CD4-positive, alpha-beta T cell treated with Interleukin-17A for 4 hours (primary cell): ENCODE measurements around the gene DDX53.

ENCODE experiments used
- DNase-seq: peaks from one replicate; pipeline ENCODE4 v3.0.0-alpha.2; 2020; ENCODE audit warnings: mixed read lengths

The DDX53 gene

GRCh38 chrX:22999696-23000223 lies at the start of gene DDX53:
Gene DDX53 (plus strand): TSS chrX:22999960. CDS start chrX:23000058, 98 bp downstream.
- no peak for DNase-seq

GRCh38 chrX:22950269-22951266 lies 49.2 kb upstream of the DDX53 start:
- no peak for DNase-seq

GRCh38 chrX:22952010-22952409 lies 47.8 kb upstream of the DDX53 start:
- no peak for DNase-seq

DNA sequence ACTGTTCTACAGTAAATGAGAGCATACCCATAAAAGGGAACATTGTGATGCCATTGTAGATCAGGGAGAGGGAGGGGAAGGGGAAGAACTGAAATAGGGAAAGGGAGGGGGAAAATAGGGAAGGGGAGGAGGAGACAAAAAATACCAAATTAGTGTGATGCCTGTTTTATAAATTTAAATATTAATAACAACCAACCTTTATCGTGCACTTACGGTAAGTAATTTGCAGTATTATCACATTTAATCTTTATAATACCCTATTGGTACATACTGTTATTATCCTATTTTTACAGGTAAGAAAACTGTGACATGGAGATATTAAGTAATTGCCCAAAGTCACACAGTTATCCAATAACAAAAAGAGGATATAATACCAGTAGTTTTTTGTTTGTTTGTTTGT lies 41.5 kb upstream of the DDX53 start:
- no peak for DNase-seq

- no peak for DNase-seq
Measured at GRCh38 chrX:22959204-22959920, 40.4 kb upstream of the DDX53 start.

- DNase-seq: no peak
Measured at GRCh38 chrX:22963196-22963595, 36.6 kb upstream of the DDX53 start.

DNA sequence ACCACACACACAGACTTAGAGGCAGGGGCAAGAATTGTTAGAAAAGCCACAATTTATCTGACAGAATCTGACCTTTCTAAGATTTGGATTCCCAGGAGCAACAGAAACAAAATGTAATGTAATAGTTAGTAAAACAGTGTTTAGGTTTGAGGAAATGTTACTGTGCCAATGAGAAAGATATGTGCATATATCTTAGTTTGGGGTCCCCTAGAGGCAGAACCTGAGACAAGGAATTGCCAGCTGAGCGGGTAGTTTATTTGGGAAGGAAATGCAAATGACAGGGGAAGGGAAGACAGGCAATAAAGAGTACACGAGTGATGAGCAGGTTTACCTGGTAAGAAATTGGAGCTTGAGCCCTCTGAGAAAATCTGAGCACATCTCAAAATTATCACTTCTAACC lies 31.3 kb upstream of the DDX53 start:
- no peak for DNase-seq

DNA sequence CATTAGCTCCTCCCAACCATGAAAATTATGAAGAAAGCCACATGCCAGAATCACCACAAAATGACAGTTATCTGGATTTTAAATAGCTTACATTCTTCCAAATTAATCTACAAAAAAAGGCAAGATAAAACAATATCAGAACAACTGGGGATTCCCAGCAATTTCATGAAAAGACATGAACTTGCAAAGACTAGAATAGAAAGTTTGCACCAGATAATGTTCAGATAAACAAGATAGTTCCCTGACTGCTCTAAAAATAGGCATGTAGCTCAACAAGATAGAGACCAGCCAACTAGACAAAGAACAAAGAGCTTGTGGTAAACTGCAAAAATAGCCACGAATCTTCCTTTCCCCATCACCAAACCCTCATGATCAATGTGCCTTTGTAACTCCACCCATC lies 30.3 kb upstream of the DDX53 start:
- DNase-seq: no peak

GRCh38 chrX:22970861-22971260 lies 28.9 kb upstream of the DDX53 start:
- no peak for DNase-seq

DNA sequence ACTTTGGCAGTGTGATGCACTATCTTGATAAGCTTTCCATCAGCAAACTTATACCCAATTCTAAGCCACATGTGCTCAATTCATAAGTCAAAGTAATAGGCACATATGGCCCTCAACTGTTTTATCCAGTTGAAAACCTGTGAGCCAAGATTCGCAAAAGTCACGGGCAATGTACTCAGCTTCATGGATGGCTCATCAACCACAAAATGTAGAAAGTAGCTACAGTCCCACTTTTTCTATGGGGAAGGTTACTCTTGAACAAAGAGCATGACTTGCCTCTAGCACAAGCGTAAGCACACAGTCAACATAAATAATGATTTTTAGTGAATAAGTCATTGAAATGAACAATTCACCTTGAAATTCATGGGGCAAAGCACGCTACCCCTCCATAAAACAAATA lies 25.1 kb upstream of the DDX53 start:
- no peak for DNase-seq

- DNase-seq: no peak
Measured at GRCh38 chrX:22975786-22976185, 24.0 kb upstream of the DDX53 start.

GRCh38 chrX:22985958-22986357 lies 13.8 kb upstream of the DDX53 start:
- DNase-seq: no peak

GRCh38 chrX:22987452-22987851 lies 12.3 kb upstream of the DDX53 start:
- no peak for DNase-seq

DNA sequence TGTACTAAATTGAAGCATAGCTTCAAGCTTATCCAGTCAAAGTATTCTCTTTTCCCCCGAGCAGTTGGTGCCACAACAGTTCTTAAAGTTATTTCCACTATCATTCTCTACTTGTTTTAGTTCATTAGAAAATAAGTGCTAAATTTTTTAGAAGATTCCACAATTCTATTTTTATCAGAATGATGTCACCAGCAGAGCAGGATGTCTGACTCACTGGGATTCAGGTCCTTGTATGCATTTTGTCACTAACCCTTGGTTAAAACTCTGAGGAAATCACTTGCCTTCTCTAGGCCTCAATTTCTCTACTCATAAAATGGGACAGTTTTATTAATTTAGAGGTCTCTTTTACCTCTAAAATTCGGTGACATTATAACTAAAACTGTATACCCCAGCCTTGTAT lies 3.4 kb downstream of the DDX53 start:
- no peak for DNase-seq

GRCh38 chrX:23008431-23009099 lies 8.8 kb downstream of the DDX53 start:
- DNase-seq: no peak

GRCh38 chrX:23012162-23012561 lies 12.4 kb downstream of the DDX53 start:
- no peak for DNase-seq

- DNase-seq: no peak
Measured at GRCh38 chrX:23012636-23013035, 12.9 kb downstream of the DDX53 start.

- DNase-seq: no peak
Measured at GRCh38 chrX:23013366-23013765, 13.6 kb downstream of the DDX53 start.

DNA sequence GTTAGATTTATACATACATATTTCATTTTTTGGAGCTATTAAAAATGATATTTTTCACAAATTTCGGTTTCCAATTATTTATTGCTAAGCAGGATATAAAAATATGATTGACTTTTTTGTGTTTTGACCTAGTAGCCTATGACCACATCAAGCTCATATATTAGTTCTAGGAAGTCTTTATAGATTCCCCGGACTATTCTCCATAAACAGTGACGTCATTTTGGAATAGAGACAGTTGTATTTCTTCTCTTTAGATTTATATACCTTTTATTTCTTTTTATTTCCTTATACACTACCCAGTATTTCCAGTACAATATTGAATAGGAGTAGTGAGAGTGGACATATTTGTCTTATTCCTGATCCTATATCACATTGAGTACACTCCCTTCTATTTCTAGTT lies 31.8 kb downstream of the DDX53 start:
- no peak for DNase-seq

DNA sequence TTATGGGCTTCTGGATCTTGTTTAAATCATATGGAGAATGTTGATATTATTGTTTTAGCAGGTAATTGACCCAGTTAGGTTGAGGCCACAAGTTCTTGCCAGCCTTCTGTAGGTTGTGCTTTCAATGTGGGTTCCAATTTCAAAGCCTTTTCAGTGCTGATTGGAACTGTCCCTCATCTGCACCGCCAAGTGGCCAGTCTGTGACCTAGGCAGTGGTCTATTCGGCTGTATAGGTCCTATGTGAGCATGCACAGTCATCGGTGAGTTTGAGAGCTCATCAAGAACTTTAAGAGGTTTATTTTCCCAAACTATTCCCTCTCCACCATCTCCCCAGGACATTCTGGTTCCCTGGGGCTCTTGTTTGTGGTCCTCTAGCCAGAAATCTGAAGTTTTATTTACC lies 35.7 kb downstream of the DDX53 start:
- DNase-seq: no peak

- DNase-seq: no peak
Measured at GRCh38 chrX:23046443-23046842, 46.7 kb downstream of the DDX53 start.

DNA sequence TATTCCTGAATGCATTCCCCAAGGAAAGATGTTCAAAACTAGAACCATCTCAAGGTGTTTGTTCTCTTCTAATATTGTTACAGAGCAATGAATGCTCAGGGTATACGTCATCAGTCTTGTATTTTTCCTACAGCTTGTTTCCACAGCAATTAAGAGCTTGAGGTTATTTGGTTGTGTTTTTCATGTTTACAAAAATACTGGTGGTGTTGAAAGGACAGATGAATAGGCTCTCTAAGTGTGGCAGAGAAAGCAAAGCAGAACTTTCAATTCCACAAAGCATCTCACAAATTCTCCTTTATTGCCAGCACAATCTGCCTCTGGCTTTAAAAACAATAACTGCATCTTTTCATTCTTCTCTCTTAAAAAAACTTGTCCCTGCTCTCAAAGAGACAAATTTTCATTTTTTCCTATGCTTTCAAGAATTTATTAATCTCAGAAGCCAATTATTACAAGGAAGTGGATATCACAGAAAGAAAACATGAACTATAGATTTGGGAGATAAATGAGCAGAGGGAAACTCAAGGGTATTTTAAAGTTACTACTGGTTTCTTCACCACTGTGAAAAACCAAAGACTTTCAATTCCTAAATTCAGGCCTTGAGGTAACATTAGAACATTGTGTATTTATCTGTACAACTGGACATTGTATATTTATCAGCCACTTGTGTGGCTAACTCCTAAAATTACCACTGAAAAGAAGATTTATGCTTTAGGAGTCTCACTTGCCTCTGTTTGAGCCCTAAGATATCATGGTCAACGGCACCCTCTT lies 49.2 kb downstream of the DDX53 start:
- no peak for DNase-seq
